ENCODE results near the gene PALLD.

The PALLD gene

DNA sequence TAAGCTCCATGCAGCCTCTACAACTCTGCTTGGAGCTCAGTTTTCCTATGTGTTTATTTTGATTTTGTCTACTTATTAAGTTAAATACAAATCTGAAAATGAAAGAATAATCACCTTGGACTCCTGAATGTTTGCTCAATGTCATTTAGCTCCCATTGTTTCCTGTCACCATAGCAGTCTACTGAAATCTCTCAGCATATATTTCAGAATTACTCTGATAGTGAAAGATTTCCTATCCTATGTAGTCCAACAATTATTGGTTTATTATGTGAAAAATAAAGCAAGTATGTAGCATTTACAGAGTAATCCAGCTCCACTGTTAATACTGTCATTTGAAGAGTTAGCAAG, 344.8 kb downstream of the PALLD start:
- FAIRE-seq (no peak), DNase-seq (ENCODE audit: insufficient read length, low spot score) (no peak)
- TF ChIP-seq, protein P1, sequence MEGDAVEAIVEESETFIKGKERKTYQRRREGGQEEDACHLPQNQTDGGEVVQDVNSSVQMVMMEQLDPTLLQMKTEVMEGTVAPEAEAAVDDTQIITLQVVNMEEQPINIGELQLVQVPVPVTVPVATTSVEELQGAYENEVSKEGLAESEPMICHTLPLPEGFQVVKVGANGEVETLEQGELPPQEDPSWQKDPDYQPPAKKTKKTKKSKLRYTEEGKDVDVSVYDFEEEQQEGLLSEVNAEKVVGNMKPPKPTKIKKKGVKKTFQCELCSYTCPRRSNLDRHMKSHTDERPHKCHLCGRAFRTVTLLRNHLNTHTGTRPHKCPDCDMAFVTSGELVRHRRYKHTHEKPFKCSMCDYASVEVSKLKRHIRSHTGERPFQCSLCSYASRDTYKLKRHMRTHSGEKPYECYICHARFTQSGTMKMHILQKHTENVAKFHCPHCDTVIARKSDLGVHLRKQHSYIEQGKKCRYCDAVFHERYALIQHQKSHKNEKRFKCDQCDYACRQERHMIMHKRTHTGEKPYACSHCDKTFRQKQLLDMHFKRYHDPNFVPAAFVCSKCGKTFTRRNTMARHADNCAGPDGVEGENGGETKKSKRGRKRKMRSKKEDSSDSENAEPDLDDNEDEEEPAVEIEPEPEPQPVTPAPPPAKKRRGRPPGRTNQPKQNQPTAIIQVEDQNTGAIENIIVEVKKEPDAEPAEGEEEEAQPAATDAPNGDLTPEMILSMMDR (IDR thresholded peaks at IDR 0.05; ENCODE audit: insufficient read depth, missing control alignments): no peak

DNA sequence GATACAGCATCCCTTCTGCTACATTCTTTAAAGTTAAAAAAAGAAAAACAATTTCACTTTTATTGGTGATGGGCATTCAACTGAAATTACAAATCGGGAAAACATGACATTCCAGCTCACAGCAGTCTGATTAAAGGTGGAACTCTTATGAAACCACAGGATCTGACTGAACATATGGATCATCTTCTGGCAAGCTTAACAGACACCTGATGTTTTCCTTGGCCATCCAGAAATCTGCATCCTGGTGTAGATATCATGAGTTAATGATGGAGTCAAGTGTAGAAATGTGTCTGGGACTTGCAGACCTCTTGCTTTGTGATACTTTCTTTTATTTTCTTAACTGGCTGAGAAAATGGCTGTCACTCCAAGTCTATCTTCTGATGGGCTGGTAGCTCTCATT, 345.3 kb downstream of the PALLD start:
- TF ChIP-seq, protein P1 (IDR thresholded peaks at IDR 0.05; ENCODE audit: insufficient read depth, missing control alignments): no peak
- no peak for FAIRE-seq
- no peak for DNase-seq (ENCODE audit: insufficient read length, low spot score)

GRCh38 chr4:168843635-168844034, 346.8 kb downstream of the PALLD start:
- FAIRE-seq: no peak
- DNase-seq (ENCODE audit: insufficient read length, low spot score): no peak
- TF ChIP-seq, protein P1 (IDR thresholded peaks at IDR 0.05; ENCODE audit: insufficient read depth, missing control alignments): no peak

DNA sequence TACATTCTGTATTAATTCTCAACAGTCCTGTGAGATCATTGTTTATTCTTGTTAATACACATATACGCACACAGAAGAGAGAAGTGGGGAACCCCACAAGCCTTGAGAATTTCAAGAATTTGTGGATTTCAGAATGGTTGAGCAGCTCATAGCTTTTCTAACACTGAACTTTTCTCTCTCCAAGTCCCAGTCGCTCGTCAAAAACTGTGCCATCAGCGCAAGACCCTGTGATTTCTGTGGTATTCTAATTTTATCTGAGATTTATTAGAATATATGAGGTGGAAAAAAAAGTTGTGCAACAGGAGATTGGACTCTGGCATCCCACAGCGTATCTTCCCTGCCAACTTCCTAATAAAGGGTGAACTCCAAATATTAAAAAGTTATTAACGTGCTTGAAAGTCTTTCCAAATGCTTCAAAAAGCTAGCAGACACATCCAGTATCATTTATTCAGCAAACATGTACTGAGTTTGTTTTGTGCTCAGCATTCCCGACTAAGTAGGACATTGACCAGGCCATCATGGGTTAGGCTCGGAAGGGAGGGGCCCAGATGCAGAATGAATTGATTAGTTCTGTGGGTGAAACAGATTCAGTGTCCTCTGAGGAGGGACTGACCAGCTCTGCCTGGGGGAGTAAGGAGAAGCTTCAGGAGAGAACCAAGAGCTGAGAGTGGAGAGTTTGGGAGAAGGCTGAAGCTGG, 347.6 kb downstream of the PALLD start:
- FAIRE-seq (no peak), DNase-seq (ENCODE audit: insufficient read length, low spot score) (no peak)
- TF ChIP-seq, protein P1 (IDR thresholded peaks at IDR 0.05; ENCODE audit: insufficient read depth, missing control alignments): no peak

DNA sequence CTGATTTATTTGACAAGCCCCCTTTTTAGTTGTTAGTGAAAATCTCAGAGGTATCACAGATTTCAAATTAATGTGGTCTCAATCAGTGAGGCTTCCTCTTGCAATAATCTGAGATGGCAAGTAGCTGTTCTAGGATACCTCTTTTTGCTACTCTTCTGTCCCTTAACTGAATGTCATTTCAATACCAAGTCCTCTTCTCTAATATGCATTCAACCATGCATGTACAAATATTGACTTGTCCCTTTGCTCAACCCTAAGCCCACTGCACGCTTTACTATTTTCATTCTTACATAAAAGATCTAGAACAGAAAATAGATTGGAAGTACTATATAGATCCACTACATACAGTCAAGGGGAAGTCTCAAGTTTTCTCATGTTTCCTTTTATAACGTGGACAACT, 349.0 kb downstream of the PALLD start:
- TF ChIP-seq, protein P1 (IDR thresholded peaks at IDR 0.05; ENCODE audit: insufficient read depth, missing control alignments): no peak
- DNase-seq (ENCODE audit: insufficient read length, low spot score): no peak
- FAIRE-seq: no peak

- TF ChIP-seq, protein P1 (IDR thresholded peaks at IDR 0.05; ENCODE audit: insufficient read depth, missing control alignments): no peak
- no peak for DNase-seq (ENCODE audit: insufficient read length, low spot score)
- FAIRE-seq: no peak
Observed at GRCh38 chr4:168846414-168846813, 349.6 kb downstream of the PALLD start.

GRCh38 chr4:168847771-168848502, 351.1 kb downstream of the PALLD start:
- no peak for DNase-seq (ENCODE audit: insufficient read length, low spot score)
- TF ChIP-seq, protein P1 (IDR thresholded peaks at IDR 0.05; ENCODE audit: insufficient read depth, missing control alignments): no peak
- FAIRE-seq: no peak

Measured in D721Med (cell line).